Stimulated activated CD4-positive, alpha-beta T cell treated with anti-CD3 and anti-CD28 coated beads, Interleukin-4, amount 100 ng/mL, for 4 hours (primary cell): Measurements from ENCODE around the gene COX18.

Source experiments
- DNase-seq, 2 experiments: peaks; one replicate each; pipeline ENCODE4 v3.0.0-alpha.2; 2020

COX18 gene

DNA sequence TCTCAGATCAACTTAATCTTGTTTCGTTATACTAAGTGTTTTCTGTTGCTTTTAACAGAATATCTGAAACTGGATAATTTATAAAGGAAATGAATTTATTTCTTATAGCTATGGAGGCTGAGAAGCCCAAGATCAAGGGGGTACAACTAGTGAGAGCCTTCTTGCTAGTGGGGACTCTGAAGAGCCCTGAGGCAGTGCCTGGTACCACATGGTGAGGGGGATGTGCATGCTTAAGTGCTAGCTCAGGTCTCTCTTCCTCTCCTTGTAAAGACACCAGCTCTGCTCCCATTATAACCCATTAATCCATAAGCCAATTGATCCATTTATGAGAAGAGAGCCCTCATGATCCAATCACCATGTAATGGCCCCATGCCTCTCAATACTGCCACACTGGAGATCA, 17.9 kb downstream of the COX18 start:
- DNase-seq, result no peak

DNA sequence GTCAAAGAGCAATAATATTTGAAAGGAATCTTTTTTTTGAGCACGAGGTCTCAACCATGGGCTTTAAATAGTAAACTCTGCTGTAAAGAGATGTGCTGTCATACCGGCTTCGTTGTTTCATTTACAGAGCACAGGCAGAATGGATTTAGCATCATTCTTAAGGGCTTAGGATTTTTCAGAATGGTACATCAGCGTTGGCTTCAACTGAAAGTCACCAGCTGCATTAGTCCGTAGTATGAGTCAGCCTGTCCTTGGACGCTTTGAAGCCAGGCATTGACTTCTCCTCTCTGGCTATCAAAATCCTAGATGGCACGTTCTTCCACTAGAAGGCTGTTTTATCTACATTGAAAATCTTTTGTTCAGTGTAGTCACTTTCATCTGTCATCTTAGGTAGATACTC, 23.6 kb downstream of the COX18 start:
- no peak for DNase-seq

- DNase-seq, result no peak
These were observed 32.5 kb downstream of the COX18 start for GRCh38 chr4:73037057-73037456.

- no peak for DNase-seq
These were observed 33.4 kb downstream of the COX18 start for GRCh38 chr4:73036123-73036522.

- DNase-seq, result no peak
These were observed 34.6 kb downstream of the COX18 start for GRCh38 chr4:73034896-73035295.

DNA sequence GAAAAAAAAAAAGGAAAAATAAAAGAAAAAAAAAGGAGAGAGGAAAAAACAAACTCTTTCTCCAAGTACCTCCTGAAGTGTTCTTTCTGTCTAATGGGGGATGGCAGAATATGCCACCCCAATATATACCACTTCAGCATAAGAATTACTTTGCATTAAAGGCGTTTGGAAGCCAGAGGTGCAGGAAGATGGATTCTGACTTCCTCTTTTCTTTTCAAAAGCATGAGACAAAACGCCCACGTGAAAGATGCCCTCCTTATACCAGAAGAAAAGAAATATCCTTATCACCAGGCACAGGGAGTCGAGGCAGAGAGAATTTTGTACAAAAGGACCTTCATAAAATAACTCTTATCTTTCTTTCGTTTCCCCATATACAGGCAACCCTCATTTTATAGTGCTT, 40.9 kb downstream of the COX18 start:
- no peak for DNase-seq

DNA sequence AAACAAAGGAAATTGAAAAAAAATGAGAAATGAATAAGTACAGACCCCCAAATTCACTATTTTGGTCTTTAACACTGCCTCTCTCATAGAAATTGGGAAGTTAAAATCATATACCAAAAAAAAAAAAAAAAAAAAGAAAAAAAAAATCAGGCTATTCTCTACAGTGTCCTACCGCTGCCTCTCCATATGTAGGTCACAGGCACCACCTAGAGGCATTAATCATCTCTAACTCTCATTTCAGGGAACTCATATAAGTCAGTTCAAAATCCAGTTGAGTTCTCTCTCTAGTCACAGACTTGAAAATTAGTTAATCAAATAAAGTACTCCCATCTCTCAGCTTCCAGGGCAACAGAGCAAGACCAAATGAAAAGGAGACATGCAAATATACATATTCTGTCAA, 47.9 kb downstream of the COX18 start:
- no peak for DNase-seq

GRCh38 chr4:73019462-73020047, 50.0 kb downstream of the COX18 start:
- no peak for DNase-seq

- no peak for DNase-seq
These were observed 50.9 kb downstream of the COX18 start for GRCh38 chr4:73018595-73018994.

- DNase-seq, result no peak
These were observed 56.2 kb downstream of the COX18 start for GRCh38 chr4:73013310-73013709.

DNA sequence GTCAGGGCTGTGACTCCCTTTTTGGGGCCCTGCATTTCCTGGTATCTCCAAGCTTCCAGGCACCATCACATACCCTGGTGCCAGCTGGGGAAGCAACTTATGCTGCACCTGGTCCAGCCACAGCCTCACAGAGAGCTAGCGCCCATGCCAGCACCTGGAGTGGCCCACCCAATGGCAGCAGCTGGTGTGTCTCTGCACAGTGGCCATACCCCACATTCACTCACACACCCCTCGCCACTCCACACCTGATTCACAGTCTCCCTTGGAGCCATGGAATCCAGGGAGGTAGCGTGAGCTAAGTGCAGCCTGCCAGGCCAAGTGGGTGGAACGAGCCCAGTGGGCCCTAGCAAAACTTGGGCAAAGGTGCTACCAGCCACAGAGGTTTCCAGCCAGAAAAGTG, 56.8 kb downstream of the COX18 start:
- no peak for DNase-seq

DNA sequence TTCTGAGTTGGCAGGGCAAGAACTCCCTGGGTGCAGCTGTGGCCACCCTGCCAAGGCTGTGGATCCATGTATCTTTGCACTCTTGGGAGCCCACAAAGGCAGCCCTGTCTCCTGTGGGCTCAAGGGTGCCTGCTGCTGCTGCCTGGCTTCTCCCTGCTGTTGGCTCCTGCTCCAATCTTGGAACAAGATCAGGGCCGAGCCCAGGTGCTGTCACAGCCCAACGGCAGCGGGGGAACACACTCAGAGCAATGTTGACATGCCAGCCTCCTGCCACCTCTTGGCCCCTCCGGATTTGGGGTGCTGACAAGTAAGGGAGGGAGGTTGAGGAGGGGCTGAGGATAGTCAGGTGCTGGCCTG, 57.9 kb downstream of the COX18 start:
- DNase-seq, result no peak

DNA sequence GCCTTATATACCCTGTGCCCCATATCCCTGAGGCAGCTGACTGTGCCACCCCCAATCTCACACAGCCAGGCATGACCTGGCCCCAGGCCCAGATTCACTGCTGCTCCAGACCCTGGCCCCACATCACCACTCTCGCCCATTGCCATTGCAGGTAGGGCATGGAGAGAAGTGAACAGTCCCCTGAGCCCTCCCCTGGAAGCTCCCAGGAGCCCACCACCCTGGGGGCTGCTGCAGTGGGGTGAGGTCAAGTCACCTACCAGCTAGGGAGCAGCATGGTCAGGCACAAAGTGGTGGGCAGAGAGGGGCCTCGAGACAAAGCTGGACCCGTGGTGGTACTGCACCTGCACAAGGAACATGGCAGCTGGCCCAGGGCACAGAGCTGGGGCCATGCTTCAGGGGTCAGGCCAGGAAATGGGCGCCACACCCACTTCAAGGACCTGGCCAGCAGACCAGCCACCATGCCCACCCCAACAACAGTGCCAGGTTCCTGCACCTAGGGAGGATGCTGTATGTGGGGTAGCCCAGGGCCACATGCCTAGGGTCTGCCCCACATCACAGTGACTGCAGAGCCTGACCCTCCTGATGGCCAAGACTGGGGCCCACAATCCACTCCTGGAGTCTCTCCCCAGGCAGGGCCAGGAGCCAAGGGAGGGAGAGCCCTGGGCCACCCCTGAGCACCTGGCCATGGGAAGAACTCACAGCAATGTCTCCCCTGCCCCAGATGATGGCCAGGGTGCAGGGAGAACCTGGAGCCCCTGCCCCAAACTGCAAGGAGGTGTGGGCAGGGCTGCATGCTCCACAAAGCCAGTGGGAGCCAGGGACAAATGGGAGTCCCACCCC, 58.5 kb downstream of the COX18 start:
- no peak for DNase-seq

DNA sequence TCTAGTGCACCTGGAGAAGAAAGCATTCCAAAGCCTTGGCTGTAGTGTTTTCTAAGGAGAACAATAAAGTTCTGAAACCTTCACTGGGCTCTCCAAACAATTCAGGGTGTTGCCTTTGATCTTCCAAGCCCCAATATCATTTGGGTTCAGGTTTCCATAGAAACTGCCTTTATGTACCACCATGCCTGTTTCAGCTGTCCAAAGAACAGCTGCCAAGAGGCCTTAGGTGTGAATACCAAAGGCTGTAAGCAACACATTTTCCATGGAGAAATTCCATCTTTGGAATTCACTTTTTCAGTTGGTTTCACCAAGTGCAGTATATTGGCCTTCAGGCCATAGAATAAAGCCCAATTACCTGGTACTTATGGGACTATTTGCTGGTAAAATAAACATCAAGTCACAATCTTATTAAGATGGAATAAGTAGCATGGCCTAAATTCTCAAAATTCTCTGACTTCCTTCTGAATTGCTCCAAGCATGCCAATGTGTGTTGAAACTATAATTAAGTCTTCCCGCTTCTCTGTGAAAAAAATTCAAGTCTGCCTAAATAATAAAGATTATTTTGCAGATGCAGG, 61.9 kb downstream of the COX18 start:
- DNase-seq, result no peak

DNA sequence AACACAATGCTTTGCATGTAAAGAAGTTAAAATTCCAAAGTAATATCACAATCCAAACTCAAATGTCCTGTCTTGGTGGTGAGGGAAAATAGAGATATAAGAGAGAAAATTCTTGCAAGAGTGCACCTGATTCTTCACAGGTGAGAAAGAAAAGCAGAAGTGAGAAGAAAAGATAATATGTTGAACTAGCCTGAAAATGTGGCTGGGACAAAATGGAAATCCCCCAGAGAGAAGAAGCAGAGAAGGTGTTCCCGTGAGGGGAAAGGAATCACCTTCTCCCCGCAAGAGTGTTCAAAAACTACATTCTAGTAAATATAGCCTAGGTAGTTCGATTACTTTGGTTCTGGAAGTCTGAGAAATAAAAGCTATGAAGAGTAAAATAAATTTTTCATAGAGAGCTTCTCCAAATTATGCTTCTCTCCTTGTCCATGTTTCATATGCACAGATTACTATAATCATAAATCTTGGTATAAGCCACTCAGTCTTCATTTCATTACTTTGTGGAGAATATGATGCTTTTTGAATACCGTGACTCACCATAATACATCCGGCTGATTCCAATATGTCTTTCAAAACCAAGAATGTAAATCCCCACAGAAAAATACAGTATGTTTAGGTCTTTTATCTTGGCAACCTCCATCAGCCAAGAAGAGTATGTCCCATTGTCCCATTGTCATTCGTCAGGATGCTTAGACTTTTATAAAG, 63.1 kb downstream of the COX18 start:
- DNase-seq, result no peak

- no peak for DNase-seq
These were observed 64.0 kb downstream of the COX18 start for GRCh38 chr4:73005514-73005913.
